Omental fat pad (tissue), 4 donors: Measurements from ENCODE around the gene GP1BB. TPM values are rescaled to one million over a fixed set of nuclear protein-coding genes. Genes with fewer than 3 reads are reported as not detected.
A peak's percentile ranks its signal among the peaks of the same experiment; 100 is the strongest.

Source experiments
- ATAC-seq: fragments of 150-250 bp; one replicate; pipeline ENCODE4 v1.9.1; 2016; ENCODE audit warnings: mild to moderate bottlenecking, moderate library complexity; ENCODE audit not compliant: low FRiP score
- DNase-seq: peaks from one replicate; pipeline ENCODE4 v3.0.0-alpha.2; 2019; ENCODE audit warnings: low spot score
- total RNA-seq, 4 donors: library from RNA; depleted of rRNA; stranded (reverse); fragments of >200 nt; gene quantifications; one replicate each; pipeline ENCODE4 v1.1.0, GENCODE V29; 2016
- TF ChIP-seq, protein P1 (sequence below), 3 donors: fragments of 450-650 bp; IDR thresholded peaks; one replicate each; pipeline ENCODE4 v1.5.1; 2016 to 2017; ENCODE audit warnings: antibody characterized with exemption in 3 of 3, mild to moderate bottlenecking in 3 of 3, moderate library complexity in 2 of 3

GP1BB gene
- total RNA-seq, 4 donors from 2014 or later, result 0.88 to 9.3 (median 1.4) TPM

GRCh38 chr22:19688301-19689290 lies 34.7 kb upstream of the GP1BB start:
- TF ChIP-seq, protein P1, sequence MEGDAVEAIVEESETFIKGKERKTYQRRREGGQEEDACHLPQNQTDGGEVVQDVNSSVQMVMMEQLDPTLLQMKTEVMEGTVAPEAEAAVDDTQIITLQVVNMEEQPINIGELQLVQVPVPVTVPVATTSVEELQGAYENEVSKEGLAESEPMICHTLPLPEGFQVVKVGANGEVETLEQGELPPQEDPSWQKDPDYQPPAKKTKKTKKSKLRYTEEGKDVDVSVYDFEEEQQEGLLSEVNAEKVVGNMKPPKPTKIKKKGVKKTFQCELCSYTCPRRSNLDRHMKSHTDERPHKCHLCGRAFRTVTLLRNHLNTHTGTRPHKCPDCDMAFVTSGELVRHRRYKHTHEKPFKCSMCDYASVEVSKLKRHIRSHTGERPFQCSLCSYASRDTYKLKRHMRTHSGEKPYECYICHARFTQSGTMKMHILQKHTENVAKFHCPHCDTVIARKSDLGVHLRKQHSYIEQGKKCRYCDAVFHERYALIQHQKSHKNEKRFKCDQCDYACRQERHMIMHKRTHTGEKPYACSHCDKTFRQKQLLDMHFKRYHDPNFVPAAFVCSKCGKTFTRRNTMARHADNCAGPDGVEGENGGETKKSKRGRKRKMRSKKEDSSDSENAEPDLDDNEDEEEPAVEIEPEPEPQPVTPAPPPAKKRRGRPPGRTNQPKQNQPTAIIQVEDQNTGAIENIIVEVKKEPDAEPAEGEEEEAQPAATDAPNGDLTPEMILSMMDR (IDR thresholded peaks at IDR 0.05), result no peak
- no peak for DNase-seq
- ATAC-seq, result peak; percentile 28

DNA sequence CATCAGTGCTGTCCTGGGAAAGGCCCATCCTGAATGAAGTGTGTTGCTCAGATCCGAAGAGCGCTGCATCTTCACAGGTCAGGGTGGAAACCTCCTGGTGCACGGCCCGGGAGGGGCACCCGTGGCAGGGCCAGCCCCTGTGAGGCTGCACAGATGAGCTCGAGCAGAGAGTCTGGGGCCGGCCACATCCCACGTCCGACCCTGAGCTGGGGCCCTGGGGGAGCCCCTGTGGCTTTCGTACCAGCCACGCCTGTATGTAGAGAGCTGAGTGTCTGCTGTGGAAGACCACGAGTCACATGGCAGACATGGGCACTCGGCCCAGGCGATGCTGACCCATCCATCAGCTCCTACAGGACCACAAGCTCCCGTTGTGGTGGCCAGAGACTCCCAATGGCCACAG lies 33.9 kb upstream of the GP1BB start:
- TF ChIP-seq, protein P1 (IDR thresholded peaks at IDR 0.05), result no peak
- DNase-seq (no peak), ATAC-seq (no peak)

- no peak for DNase-seq
- ATAC-seq, result no peak
- TF ChIP-seq, protein P1 (IDR thresholded peaks at IDR 0.05), result no peak
Observed at GRCh38 chr22:19691007-19691720, 32.2 kb upstream of the GP1BB start.

- DNase-seq (peak; percentile 13), ATAC-seq (no peak)
- TF ChIP-seq, protein P1 (IDR thresholded peaks at IDR 0.05), result no peak
Observed at GRCh38 chr22:19691721-19692341, 31.5 kb upstream of the GP1BB start.

- TF ChIP-seq, protein P1 (IDR thresholded peaks at IDR 0.05), result no peak
- no peak for DNase-seq
- no peak for ATAC-seq
Observed at GRCh38 chr22:19693581-19693980, 29.8 kb upstream of the GP1BB start.

DNA sequence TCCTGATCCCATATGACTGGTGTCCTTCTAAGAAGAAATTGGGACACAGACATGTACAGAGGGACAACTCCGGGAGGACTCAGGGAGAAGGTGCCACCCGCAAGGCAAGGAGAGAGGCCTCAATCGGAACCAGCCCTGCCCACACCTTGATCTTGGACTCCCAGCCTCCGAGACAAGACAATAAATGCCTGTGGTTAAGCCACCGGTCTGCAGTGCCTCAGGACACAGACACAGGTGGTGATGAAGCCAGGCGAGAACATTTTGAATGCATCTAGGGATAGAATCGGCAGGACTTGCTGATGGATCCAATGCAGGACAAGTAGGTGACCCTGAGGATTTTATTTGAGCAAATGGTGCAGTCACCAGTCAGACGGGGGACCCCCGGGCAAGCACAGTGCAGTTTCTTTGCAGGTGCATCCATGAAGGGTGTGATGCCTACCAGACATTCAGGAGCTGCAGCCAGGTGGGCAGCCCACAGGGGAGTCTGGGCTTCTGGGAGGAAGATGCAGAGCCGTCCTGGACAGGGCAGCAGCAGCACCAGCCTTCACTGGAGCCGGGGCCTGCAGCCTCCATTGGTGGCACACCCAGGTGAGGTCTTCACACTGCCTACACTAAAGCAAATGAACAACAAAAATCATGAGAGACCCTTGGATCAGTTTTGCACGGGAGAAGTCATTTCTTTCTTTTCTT lies 29.2 kb upstream of the GP1BB start:
- DNase-seq (peak; percentile 8), ATAC-seq (no peak)
- TF ChIP-seq, protein P1 (IDR thresholded peaks at IDR 0.05), result no peak
